ENCODE data around the gene EML4. TPM values are rescaled to one million over a fixed set of nuclear protein-coding genes. Genes with fewer than 3 reads are reported as not detected.

The EML4 gene
- total and polyA plus RNA-seq, 9 of the 15 experiments (the other 6 are each of a cell fraction or from before 2014, with no cell fraction given) = 14.7 to 48.3 (median 36.5) TPM

DNA sequence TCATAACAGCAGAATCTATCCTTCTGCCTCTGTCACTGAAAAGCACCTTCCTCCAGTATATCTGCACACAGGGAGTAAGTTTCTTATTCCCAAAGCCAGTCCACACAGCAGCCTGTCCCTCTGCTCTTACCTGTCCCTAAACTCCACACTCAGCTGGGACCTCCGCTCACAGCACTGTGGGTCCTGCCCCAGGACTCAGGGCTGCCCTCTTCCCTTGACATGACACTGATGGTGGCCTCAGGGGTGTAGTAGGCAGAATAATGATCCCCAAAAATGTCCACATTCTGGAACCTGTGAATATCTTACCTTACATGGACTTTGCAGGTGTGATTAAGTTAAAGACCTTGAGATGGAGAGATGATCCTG lies 39.7 kb upstream of the EML4 start:
- FAIRE-seq (no peak), ATAC-seq (no peak), DNase-seq (ENCODE audit: extremely low read depth in 1 of 4, low spot score in 3 of 4) (no peak)
- in situ Hi-C loops (cut with MboI) = no loop called here
- Histone ChIP-seq H3K9me1 (ENCODE audit: control insufficient read depth, insufficient read depth, low read length) (no peaks in the 10 kb centered on the region), H3K79me2 (ENCODE audit: control insufficient read depth, insufficient read depth, low read length) (no peaks in the 10 kb centered on the region), H3K4me2 (ENCODE audit: insufficient read depth, low read length) (no peak overlapping the region), H3K36me3 (ENCODE audit: control insufficient read depth, insufficient read depth, low read length) (no peaks in the 10 kb centered on the region), H3K27me3 (ENCODE audit: control insufficient read depth in 2 of 2, insufficient read depth in 2 of 2, low read length in 2 of 2) (peaks cover 10 to 23% of the 10 kb centered on the region in 2 experiments; a peak in 3 of 5 replicates), H4K20me1 (replicated peaks; ENCODE audit: control insufficient read depth, insufficient read depth, low read length) (no peaks in the 10 kb centered on the region), H3K4me3 (no peak overlapping the region), H3K9ac (ENCODE audit: insufficient read depth in 1 of 2, low read depth in 2 of 2, low read length in 2 of 2) (no peak overlapping the region), H3K27ac (ENCODE audit: extremely low read depth, low read depth, low read length) (no peak overlapping the region), H3K9me3 (replicated peaks; ENCODE audit: control insufficient read depth, insufficient read depth, low read depth, low read length) (no peaks in the 10 kb centered on the region), H2AFZ (ENCODE audit: low read depth, low read length) (no peak overlapping the region), H3K4me1 (replicated peaks in 1 of 2; ENCODE audit: control insufficient read depth in 2 of 2, insufficient read depth in 2 of 2, low read length in 2 of 2) (peaks cover 13 to 16% of the 10 kb centered on the region in 2 experiments)
- CTCF ChIA-PET (ENCODE audit: low intra/inter-chr PET ratio) = no interaction called here
- intact Hi-C loops (cut with micrococcal nuclease) = no loop called here
- TF ChIP-seq ZBTB8A (IDR thresholded peaks at IDR 0.05; ENCODE audit: partially characterized antibody) (no peak), PRDM10 (IDR thresholded peaks at IDR 0.05; ENCODE audit: partially characterized antibody) (no peak), TAF15 (IDR thresholded peaks at IDR 0.05; ENCODE audit: low read depth, low read length) (no peak), PREB (CRISPR knock-in tag; IDR thresholded peaks at IDR 0.05) (no peak), SMARCC2 (IDR thresholded peaks at IDR 0.05; ENCODE audit: low read depth) (no peak), LARP7 (IDR thresholded peaks at IDR 0.05) (no peak), ARHGAP35 (IDR thresholded peaks at IDR 0.05; ENCODE audit: partially characterized antibody) (no peak), ZNF232 (CRISPR knock-in tag; IDR thresholded peaks at IDR 0.05) (no peak), SP1 (CRISPR knock-in tag; IDR thresholded peaks at IDR 0.05) (no peak), ZNF3 (CRISPR knock-in tag; IDR thresholded peaks at IDR 0.05) (no peak)
- TF ChIP-seq, protein P1, sequence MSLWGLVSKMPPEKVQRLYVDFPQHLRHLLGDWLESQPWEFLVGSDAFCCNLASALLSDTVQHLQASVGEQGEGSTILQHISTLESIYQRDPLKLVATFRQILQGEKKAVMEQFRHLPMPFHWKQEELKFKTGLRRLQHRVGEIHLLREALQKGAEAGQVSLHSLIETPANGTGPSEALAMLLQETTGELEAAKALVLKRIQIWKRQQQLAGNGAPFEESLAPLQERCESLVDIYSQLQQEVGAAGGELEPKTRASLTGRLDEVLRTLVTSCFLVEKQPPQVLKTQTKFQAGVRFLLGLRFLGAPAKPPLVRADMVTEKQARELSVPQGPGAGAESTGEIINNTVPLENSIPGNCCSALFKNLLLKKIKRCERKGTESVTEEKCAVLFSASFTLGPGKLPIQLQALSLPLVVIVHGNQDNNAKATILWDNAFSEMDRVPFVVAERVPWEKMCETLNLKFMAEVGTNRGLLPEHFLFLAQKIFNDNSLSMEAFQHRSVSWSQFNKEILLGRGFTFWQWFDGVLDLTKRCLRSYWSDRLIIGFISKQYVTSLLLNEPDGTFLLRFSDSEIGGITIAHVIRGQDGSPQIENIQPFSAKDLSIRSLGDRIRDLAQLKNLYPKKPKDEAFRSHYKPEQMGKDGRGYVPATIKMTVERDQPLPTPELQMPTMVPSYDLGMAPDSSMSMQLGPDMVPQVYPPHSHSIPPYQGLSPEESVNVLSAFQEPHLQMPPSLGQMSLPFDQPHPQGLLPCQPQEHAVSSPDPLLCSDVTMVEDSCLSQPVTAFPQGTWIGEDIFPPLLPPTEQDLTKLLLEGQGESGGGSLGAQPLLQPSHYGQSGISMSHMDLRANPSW (CRISPR knock-in tag; IDR thresholded peaks at IDR 0.05) = no peak
- BruUV-seq (replicated peaks) = no TSS peak
- POLR2A ChIA-PET = interaction anchor here (0.7 kb wide), 1 partner anchor 42 kb away, joined by 3 read pairs; no protein-coding TSS in a partner anchor
- WGBS (ENCODE audit: insufficient coverage, low coverage, missing lambda C conversion rate) = 40% methylated on average over 1 of the region's 1 CpG
